Activated CD8-positive, alpha-beta memory T cell treated with anti-CD3 and anti-CD28 coated beads, Interleukin-2, amount 50 U/mL, for 1 hour (primary cell): ENCODE measurements around the gene DNASE1.

ENCODE experiments used
- DNase-seq: peaks from one replicate; pipeline ENCODE4 v3.0.0-alpha.2; 2020; ENCODE audit errors: extremely low read depth

Gene DNASE1

DNA sequence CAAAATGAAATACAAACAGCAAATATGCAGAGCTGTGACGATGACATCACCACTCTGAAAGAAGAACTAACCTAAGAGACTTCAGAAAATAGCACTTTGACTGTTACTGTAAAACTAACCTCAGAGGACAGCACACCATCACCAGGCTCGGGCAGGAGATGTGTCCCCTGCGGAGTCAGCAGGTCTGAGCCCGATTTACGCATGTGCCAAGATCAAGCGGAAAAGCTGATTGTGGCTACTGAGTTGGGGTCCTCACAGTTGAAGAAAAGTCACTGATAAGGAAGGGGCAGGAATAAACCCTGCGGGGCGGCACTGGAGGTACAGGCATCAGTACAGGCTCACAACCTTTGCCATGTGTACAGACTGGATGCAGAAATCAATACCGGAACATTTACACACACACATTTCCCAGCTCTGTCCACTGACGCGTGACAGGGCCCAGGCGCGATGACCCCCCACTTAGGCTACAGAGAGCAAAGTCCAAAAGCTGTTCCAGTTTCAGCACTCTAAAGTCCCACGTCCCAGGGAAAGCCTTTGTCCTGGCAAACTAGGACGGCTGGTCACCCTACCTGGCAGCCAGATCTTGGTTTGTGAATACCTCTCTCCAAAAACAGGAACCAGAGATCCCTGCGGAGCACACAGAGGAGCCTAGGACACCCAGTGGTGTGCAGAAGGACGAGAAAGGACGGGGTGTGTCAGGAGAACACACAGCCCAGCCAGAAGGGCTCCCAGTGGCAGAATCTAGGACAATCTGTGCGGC lies 41.3 kb downstream of the DNASE1 start:
- DNase-seq = no peak

DNA sequence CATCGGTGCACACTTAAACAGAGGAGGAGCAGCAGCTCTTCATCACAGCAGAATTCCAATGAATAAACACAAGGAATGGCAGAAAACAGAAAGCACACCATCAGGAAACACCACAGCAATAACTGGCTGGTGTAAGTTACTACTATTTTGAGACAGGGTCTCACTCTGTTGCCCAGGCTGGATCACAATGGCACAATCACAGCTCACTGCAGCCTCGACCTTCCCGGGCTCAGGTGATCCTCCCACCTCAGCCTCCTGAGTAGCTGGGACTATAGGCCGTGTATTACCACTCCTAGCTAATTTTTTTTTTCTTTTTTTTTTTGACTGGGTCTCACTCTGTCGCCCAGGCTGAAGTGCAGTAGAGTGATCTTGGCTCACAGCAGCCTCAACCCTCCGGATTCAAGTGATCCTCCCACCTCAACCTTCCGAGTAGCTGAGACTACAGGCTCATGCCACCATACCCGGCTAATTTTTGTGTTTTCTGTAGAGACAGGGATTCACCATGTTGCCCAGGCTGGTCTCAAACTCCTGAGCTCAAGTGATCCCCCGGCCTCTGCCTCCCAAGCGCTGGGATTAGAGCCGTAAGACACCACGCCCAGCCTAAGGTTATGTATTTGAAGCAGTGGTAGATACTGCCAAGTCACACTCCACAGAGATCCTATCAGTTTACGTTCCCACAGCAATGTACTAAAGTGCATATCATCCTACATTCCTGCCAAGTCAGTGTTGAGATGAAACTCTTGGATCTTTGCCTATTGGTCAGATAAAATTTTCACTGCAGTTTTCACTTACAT lies 42.1 kb downstream of the DNASE1 start:
- DNase-seq = no peak

DNA sequence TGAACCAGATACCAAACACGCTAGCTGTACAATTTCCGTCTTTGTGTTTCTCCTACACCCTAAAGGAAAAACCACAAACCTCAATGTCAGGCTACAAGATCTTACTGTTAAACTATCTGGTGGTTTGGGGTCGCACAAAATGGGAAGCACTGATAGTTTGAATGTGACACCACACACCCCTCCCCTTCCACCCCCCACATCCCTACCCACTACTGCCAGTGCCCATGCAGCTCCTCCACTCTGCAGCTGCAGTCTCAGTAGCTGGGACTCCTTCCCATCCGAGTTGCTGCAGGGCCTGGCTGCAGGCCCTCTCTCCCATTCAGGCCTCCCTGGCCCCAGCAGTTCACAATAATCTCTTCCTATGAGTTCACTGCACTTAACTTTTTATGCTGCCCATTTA lies 44.5 kb downstream of the DNASE1 start:
- no peak for DNase-seq

DNA sequence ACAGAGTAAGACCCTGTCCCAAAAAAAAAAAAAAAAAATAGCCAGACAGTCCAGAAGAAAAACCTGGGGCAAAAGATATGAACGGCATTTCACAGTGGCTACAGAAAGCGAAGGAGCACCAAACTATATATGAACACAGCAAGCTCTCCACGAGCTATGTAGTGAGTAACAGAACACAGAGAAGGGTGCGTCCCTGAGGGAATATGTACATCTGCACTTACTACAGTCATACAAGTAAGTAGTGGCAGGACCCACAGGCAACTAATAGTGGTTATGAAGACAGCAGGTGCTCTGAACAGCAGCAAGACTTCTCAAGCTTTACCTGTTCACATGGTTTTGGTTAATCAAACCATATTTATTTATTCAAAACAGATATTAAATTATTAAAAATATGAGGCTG lies 47.0 kb downstream of the DNASE1 start:
- no peak for DNase-seq

DNA sequence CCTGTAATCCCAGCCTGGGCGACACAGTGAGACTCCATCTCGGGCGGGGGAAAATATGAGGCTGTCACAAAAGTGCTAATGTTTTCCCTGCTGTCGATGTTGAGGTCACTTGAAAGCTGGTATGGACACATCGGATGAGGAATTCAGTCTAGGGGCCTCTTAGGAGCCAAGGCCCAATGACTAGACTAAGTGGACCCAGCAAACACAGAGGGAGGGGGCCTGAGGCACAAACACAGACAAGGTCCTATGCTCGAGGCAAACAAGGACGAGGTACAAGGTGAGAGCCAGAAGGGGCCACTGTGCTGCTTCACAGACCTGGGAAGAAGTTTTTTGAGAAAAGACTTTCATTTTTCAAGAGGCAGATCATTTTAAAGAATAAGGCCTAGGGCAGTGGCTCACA lies 47.6 kb downstream of the DNASE1 start:
- no peak for DNase-seq

DNA sequence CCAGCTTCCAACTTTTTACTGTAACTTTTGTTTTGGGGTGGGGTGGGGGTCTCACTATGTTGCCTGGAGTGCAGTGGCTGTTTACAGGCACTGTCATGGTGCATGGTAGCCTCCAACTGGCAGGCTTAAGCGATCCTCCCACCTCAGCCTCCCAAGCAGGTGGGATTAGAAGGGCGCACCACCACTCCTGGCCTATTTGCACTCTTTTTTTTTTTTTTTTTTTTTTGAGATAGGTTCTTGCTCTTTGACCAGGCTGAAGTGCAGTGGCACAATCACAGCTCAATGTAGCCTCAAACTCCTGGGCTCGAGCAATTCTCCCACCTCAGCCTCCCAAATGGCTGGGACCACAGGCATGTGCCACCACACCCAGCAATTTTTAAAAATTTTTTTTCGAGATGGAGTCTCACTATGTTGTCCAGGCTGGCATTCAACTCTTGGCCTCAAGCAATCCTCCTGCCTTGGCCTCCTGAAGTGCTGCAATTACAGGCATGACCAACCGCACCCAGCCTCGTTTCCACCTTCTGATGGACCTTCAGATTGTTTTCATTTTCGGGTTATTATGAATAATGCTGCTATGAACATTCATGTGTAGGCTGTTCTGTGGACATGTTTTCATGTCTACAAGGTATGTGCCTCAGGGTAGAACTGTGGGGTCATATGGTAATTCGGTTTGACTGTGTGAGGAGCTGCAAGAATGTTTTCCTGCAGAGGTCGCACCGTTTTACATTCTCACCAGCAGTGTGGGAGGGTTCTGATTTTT lies 51.9 kb downstream of the DNASE1 start:
- DNase-seq = no peak
